CD8-positive, alpha-beta memory T cell (primary cell): ENCODE data around the gene SSTR1. TPM values are rescaled to one million over a fixed set of nuclear protein-coding genes. Genes with fewer than 3 reads are reported as not detected.
A peak's percentile ranks its signal among the peaks of the same experiment; 100 is the strongest.

ENCODE experiments used
- CTCF ChIA-PET: fragments of 350-600 bp; sonication (Branson Sonifier 250); formaldehyde crosslinking; loops from one replicate; lab custom pipeline; 2021; ENCODE audit warnings: antibody characterized with exemption; lab: Charles Lee
- POLR2A ChIA-PET: fragments of 350-600 bp; sonication (Branson Sonifier 250); formaldehyde crosslinking; loops from one replicate; lab custom pipeline; 2021; ENCODE audit warnings: antibody characterized with exemption; lab: Charles Lee
- DNase-seq, 5 donors: peaks; one replicate each; pipeline versions ENCODE4 v3.0.0 to v3.0.0-alpha.2; 2020 to 2022; ENCODE audit warnings: mixed read lengths in 1 of 5
- H3K27ac ChIP-seq: one replicate; pipeline ENCODE4 v1.7.0; 2013; ENCODE audit warnings: low read depth, mild to moderate bottlenecking, low read length, moderate library complexity
- H3K27me3 ChIP-seq: 2 replicates; pipeline ENCODE4 v1.7.0; 2013; ENCODE audit warnings: low read length, mild to moderate bottlenecking; ENCODE audit not compliant: insufficient read depth, poor library complexity, severe bottlenecking
- H3K36me3 ChIP-seq: 2 replicates; pipeline ENCODE4 v1.7.0; 2013; ENCODE audit warnings: mild to moderate bottlenecking, low read length, moderate library complexity; ENCODE audit not compliant: insufficient read depth
- H3K4me1 ChIP-seq: 2 replicates; pipeline ENCODE4 v1.7.0; 2013; ENCODE audit warnings: mild to moderate bottlenecking, low read length, moderate library complexity; ENCODE audit not compliant: insufficient read depth
- H3K4me3 ChIP-seq: 2 replicates; pipeline ENCODE4 v1.7.0; 2013; ENCODE audit warnings: mild to moderate bottlenecking, low read length
- H3K9me3 ChIP-seq: 2 replicates; pipeline ENCODE4 v1.7.0; 2013; ENCODE audit warnings: mild to moderate bottlenecking, low read length
- H3K27ac Mint-ChIP-seq, 8 donors: one replicate each; pipeline ENCODE4 v1.8.0; 2020 to 2021; ENCODE audit warnings: mixed read lengths in 8 of 8, mild to moderate bottlenecking in 6 of 8, inconsistent platforms in 3 of 8, moderate library complexity in 3 of 8
- H3K27me3 Mint-ChIP-seq, 2 donors: one replicate each; pipeline ENCODE4 v1.8.0; 2020 to 2021; ENCODE audit warnings: mixed read lengths in 2 of 2, mild to moderate bottlenecking in 1 of 2, moderate library complexity in 1 of 2
- H3K36me3 Mint-ChIP-seq, 3 donors: one replicate each; pipeline ENCODE4 v1.8.0; 2020 to 2021; ENCODE audit warnings: mixed read lengths in 3 of 3, inconsistent platforms in 1 of 3, mild to moderate bottlenecking in 1 of 3
- H3K4me1 Mint-ChIP-seq, 3 donors: one replicate each; pipeline ENCODE4 v1.8.0; 2020 to 2021; ENCODE audit warnings: mixed read lengths in 3 of 3, inconsistent platforms in 1 of 3, mild to moderate bottlenecking in 1 of 3
- H3K4me3 Mint-ChIP-seq, 7 donors: one replicate each; pipeline ENCODE4 v1.8.0; 2020 to 2021; ENCODE audit warnings: mixed read lengths in 7 of 7, mild to moderate bottlenecking in 6 of 7, moderate library complexity in 4 of 7, inconsistent platforms in 2 of 7
- H3K9me3 Mint-ChIP-seq, 5 donors: one replicate each; pipeline ENCODE4 v1.8.0; 2020 to 2022; ENCODE audit warnings: mixed read lengths in 5 of 5, mild to moderate bottlenecking in 3 of 5, moderate library complexity in 2 of 5, inconsistent platforms in 1 of 5
- polyA plus RNA-seq: library from polyadenylated mRNA; unstranded; fragments of 300-500 nt; fragmentation: Illumina TruSeq; gene quantifications from one replicate; pipeline ENCODE4 v1.2.3, GENCODE V29; 2021
- total RNA-seq, 2 experiments: library from RNA; stranded (reverse); gene quantifications; one replicate each; pipeline ENCODE4 v1.2.3, GENCODE V29; 2021

The SSTR1 gene
- total and polyA plus RNA-seq, 3 experiments from 2014 or later, result not detected

GRCh38 chr14:38253676-38254075 is 46.0 kb downstream of the SSTR1 start:
- Histone ChIP-seq H3K27ac (no peak overlapping the region), H3K36me3 (no peaks in the 10 kb centered on the region), H3K9me3 (no peaks in the 10 kb centered on the region), H3K27me3 (no peaks in the 10 kb centered on the region), H3K4me1 (no peaks in the 10 kb centered on the region), H3K4me3 (no peak overlapping the region)
- Mint-ChIP-seq H3K27ac (no peak overlapping the region), H3K4me3 (no peak overlapping the region), H3K27me3 (peaks cover 28 to 37% of the 10 kb centered on the region in 2 donors), H3K9me3 (no peaks in the 10 kb centered on the region), H3K4me1 (peaks cover 12% of the 10 kb centered on the region in 3 donors), H3K36me3 (no peaks in the 10 kb centered on the region)
- CTCF ChIA-PET, result no interaction called here
- POLR2A ChIA-PET, result no interaction called here
- DNase-seq, result no peak

GRCh38 chr14:38254571-38255407 is 47.1 kb downstream of the SSTR1 start:
- no peak for DNase-seq
- H3K36me3 ChIP-seq, result no peaks in the 10 kb centered on the region
- Mint-ChIP-seq H3K9me3 (no peaks in the 10 kb centered on the region), H3K4me1 (peaks cover 12% of the 10 kb centered on the region in 3 donors), H3K27me3 (peaks cover 27 to 38% of the 10 kb centered on the region in 2 donors), H3K27ac (peak overlapping the region in 1 of 8 donors; percentile 17), H3K4me3 (peak overlapping the region in 6 of 7 donors; percentile 6 to 59 (median 38)), H3K36me3 (no peaks in the 10 kb centered on the region)
- no peaks in the 10 kb centered on the region for H3K9me3 ChIP-seq
- ChIA-PET CTCF (no interaction called here), POLR2A (no interaction called here)
- no peak overlapping the region for H3K27ac ChIP-seq
- no peaks in the 10 kb centered on the region for H3K4me1 ChIP-seq
- H3K4me3 ChIP-seq, result no peak overlapping the region
- H3K27me3 ChIP-seq, result no peaks in the 10 kb centered on the region

DNA sequence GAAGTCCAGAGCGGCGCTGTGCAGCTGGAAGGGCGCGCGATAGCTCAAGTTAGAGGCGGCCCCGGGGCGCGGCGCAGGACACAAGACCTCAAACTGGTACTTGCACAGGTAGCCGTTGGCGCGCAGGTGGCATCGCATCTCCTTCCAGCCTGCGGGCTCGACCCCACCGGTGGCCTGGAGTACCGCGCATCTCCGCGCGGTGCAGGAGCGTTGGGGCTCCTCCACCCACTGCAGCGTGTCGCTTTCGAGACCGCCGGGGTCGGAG is 47.6 kb downstream of the SSTR1 start:
- Histone ChIP-seq H3K9me3 (no peaks in the 10 kb centered on the region), H3K4me3 (no peak overlapping the region), H3K36me3 (no peaks in the 10 kb centered on the region), H3K27ac (no peak overlapping the region), H3K4me1 (no peaks in the 10 kb centered on the region), H3K27me3 (no peaks in the 10 kb centered on the region)
- peak overlapping the region in 5 of 7 donors; percentile 20 to 47 (median 33) for H3K4me3 Mint-ChIP-seq
- ChIA-PET CTCF (no interaction called here), POLR2A (no interaction called here)
- peaks cover 25 to 43% of the 10 kb centered on the region in 2 donors for H3K27me3 Mint-ChIP-seq
- H3K4me1 Mint-ChIP-seq, result peaks cover 12% of the 10 kb centered on the region in 3 donors
- H3K9me3 Mint-ChIP-seq, result peaks cover 0 to 2% (median 0%) of the 10 kb centered on the region in 5 donors
- H3K36me3 Mint-ChIP-seq, result no peaks in the 10 kb centered on the region
- peak in 1 of 5 donors; percentile 22 for DNase-seq
- H3K27ac Mint-ChIP-seq, result no peak overlapping the region

DNA sequence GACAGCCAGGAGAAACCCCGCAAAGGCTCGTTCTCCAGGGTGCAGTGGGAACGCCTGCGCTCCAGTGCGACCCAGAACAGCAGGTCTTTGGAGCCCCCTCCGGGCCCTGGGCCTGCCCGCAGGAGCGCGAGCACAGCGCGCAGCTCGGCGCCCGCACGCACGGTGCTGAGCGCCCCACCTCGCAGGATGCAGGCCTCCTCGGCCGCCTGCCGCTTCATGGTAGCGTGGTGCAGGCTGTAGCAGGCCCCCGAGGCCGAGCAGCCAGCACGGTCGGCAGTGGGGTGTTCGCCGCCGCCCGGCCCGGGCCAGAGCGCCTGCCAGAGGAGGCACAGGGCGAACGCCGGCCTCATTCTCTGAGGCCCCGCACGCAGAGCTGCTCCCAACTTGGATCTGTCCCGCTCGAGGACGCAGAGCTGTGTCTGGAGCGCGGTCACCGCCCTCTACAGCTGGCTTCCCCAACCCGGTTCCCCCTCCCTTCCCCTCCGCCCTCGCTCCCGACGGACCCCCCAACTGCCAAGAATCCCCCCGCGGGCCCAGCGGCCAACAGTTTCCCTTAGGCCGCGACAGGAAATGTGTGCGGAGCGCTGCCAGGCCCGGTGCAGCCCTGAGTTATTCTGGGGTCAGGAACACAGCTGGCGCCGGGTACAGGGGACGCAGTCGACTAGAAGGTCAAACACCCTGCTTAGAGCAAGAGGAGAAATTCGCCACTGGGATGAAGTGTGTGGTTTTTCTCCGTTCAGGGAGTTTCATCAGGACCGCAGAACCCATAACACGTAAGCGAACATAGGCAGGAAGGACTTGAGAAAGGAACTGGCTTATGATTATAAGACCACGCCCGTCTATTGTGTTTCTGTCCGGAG is 48.2 kb downstream of the SSTR1 start, which contains the start of gene CLEC14A:
TSS of gene CLEC14A (minus strand) at position 421 of the 860 bp plus-strand sequence. CDS start at position 350, 71 bp downstream.
- peaks cover 12% of the 10 kb centered on the region in 3 donors for H3K4me1 Mint-ChIP-seq
- Histone ChIP-seq H3K27me3 (no peaks in the 10 kb centered on the region), H3K36me3 (no peaks in the 10 kb centered on the region), H3K9me3 (no peaks in the 10 kb centered on the region), H3K4me1 (no peaks in the 10 kb centered on the region), H3K4me3 (no peak within 1 kb of the TSS), H3K27ac (no peak within 1 kb of the TSS)
- ChIA-PET CTCF (no interaction called here), POLR2A (no interaction called here)
- no peaks in the 10 kb centered on the region for H3K36me3 Mint-ChIP-seq
- H3K27ac Mint-ChIP-seq, result peak within 1 kb of the TSS in 2 of 8 donors; percentile 36 to 48
- peak within 1 kb of the TSS; percentile 63 to 88 (median 75) for H3K4me3 Mint-ChIP-seq
- H3K27me3 Mint-ChIP-seq, result peaks cover 25 to 48% of the 10 kb centered on the region in 2 donors
- peaks cover 0 to 7% (median 0%) of the 10 kb centered on the region in 5 donors for H3K9me3 Mint-ChIP-seq
- peak in 2 of 5 donors; percentile 0 to 26 for DNase-seq

DNA sequence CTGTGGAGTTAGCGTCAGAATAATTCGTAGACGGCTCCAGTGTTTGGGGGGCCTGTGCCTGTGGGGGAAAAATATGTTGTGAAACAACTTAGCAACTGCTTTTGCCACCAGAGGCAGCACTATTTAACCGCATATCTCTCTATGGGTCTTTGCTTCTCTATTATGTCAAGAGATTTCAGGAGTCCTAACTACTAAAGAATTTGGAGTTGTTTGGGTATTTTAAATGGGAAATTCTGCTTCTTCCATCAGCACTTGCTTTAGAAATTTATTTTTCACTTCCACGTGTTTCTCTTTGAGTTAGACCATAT is 48.8 kb downstream of the SSTR1 start:
- ChIA-PET POLR2A (no interaction called here), CTCF (no interaction called here)
- Histone ChIP-seq H3K36me3 (no peaks in the 10 kb centered on the region), H3K27me3 (no peaks in the 10 kb centered on the region), H3K27ac (no peak overlapping the region), H3K9me3 (no peaks in the 10 kb centered on the region), H3K4me3 (no peak overlapping the region), H3K4me1 (no peaks in the 10 kb centered on the region)
- H3K36me3 Mint-ChIP-seq, result no peaks in the 10 kb centered on the region
- H3K27me3 Mint-ChIP-seq, result peaks cover 25 to 47% of the 10 kb centered on the region in 2 donors
- peaks cover 12% of the 10 kb centered on the region in 3 donors for H3K4me1 Mint-ChIP-seq
- H3K9me3 Mint-ChIP-seq, result peaks cover 0 to 11% (median 0%) of the 10 kb centered on the region in 5 donors
- no peak overlapping the region for H3K27ac Mint-ChIP-seq
- no peak for DNase-seq
- H3K4me3 Mint-ChIP-seq, result peak overlapping the region; percentile 63 to 88 (median 75)

DNA sequence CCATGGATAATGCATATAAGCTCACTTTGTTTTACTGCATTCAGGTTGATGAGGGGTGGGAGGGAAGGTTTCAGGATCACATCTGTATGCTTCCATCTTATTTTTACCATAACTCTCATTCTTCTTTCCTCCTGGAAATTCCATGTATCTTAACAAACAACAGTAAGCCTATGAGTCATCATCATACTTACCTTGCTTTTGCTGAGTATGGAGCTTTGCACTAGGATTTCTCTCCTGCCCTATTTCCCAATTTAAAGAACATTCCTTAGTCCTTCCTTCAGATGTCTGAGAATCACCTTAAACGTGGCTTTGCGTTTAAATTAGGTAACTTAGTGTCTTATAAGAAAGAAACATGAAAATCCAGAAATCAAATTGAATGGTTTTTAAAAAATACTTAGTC is 49.8 kb downstream of the SSTR1 start:
- Mint-ChIP-seq H3K4me3 (no peak overlapping the region), H3K9me3 (peaks cover 0 to 21% (median 4%) of the 10 kb centered on the region in 5 donors), H3K27me3 (peaks cover 24 to 46% of the 10 kb centered on the region in 2 donors), H3K4me1 (peaks cover 12% of the 10 kb centered on the region in 3 donors), H3K36me3 (no peaks in the 10 kb centered on the region), H3K27ac (no peak overlapping the region)
- no peaks in the 10 kb centered on the region for H3K27me3 ChIP-seq
- no peak for DNase-seq
- ChIA-PET CTCF (no interaction called here), POLR2A (no interaction called here)
- no peaks in the 10 kb centered on the region for H3K36me3 ChIP-seq
- no peaks in the 10 kb centered on the region for H3K4me1 ChIP-seq
- H3K27ac ChIP-seq, result no peak overlapping the region
- H3K4me3 ChIP-seq, result no peak overlapping the region
- H3K9me3 ChIP-seq, result no peaks in the 10 kb centered on the region

- H3K4me1 Mint-ChIP-seq, result peaks cover under 1 to 2% (median under 1%) of the 10 kb centered on the region in 3 donors
- Histone ChIP-seq H3K4me1 (no peaks in the 10 kb centered on the region), H3K27ac (no peak overlapping the region), H3K4me3 (no peak overlapping the region), H3K9me3 (no peaks in the 10 kb centered on the region), H3K36me3 (no peaks in the 10 kb centered on the region), H3K27me3 (no peaks in the 10 kb centered on the region)
- DNase-seq, result no peak
- ChIA-PET CTCF (no interaction called here), POLR2A (no interaction called here)
- no peak overlapping the region for H3K27ac Mint-ChIP-seq
- H3K4me3 Mint-ChIP-seq, result no peak overlapping the region
- peaks cover 5 to 31% (median 7%) of the 10 kb centered on the region in 5 donors for H3K9me3 Mint-ChIP-seq
- H3K36me3 Mint-ChIP-seq, result no peaks in the 10 kb centered on the region
- H3K27me3 Mint-ChIP-seq, result peaks cover 10 to 25% of the 10 kb centered on the region in 2 donors
Measured at GRCh38 chr14:38261620-38262019, 53.9 kb downstream of the SSTR1 start.
